ENCODE results near the gene MTHFD2L. TPM values are rescaled to one million over a fixed set of nuclear protein-coding genes. Genes with fewer than 3 reads are reported as not detected.

MTHFD2L gene
- total and polyA plus RNA-seq, 7 donors, result 6.8 to 27.1 (median 16.2) TPM

GRCh38 chr4:74173321-74173720 lies 15.4 kb downstream of the MTHFD2L start:
- H3K27ac ChIP-seq, result no peak overlapping the region
- H3K36me3 ChIP-seq, result peaks cover 0 to 6% (median 0%) of the 10 kb centered on the region in 4 donors
- no peaks in the 10 kb centered on the region for H3K4me1 ChIP-seq
- no peaks in the 10 kb centered on the region for H3K27me3 ChIP-seq
- H3K9me3 ChIP-seq, result no peaks in the 10 kb centered on the region
- H3K4me3 ChIP-seq, result no peak overlapping the region
- 93 to 97% methylated on average over 5 of the region's 5 CpGs for WGBS, 2 donors
- TF ChIP-seq POLR2A (IDR thresholded peaks at IDR 0.05), result no peak
- no peak for TF ChIP-seq POLR2AphosphoS5 (IDR thresholded peaks at IDR 0.05)
- no peak for TF ChIP-seq EP300 (IDR thresholded peaks at IDR 0.05)
- no peak for TF ChIP-seq CTCF (IDR thresholded peaks at IDR 0.05)
- intact Hi-C loops (cut with DNase I), result no loop called here
- no peak for DNase-seq

- Histone ChIP-seq H3K36me3 (peaks cover 0 to 6% (median 0%) of the 10 kb centered on the region in 4 donors), H3K27me3 (no peaks in the 10 kb centered on the region), H3K4me3 (no peak overlapping the region), H3K27ac (no peak overlapping the region), H3K9me3 (no peaks in the 10 kb centered on the region), H3K4me1 (no peaks in the 10 kb centered on the region)
- intact Hi-C loops (cut with DNase I), result no loop called here
- no peak for DNase-seq
- TF ChIP-seq POLR2AphosphoS5 (IDR thresholded peaks at IDR 0.05) (no peak), CTCF (IDR thresholded peaks at IDR 0.05) (no peak), POLR2A (IDR thresholded peaks at IDR 0.05) (no peak), EP300 (IDR thresholded peaks at IDR 0.05) (no peak)
- 91 to 96% methylated on average over 2 of the region's 2 CpGs for WGBS, 2 donors
Measured at GRCh38 chr4:74174421-74174820, 16.5 kb downstream of the MTHFD2L start.

GRCh38 chr4:74174941-74175340 lies 17.0 kb downstream of the MTHFD2L start:
- Histone ChIP-seq H3K27me3 (no peaks in the 10 kb centered on the region), H3K4me1 (no peaks in the 10 kb centered on the region), H3K27ac (no peak overlapping the region), H3K36me3 (peaks cover 0 to 6% (median 0%) of the 10 kb centered on the region in 4 donors), H3K9me3 (no peaks in the 10 kb centered on the region), H3K4me3 (no peak overlapping the region)
- TF ChIP-seq EP300 (IDR thresholded peaks at IDR 0.05) (no peak), CTCF (IDR thresholded peaks at IDR 0.05) (no peak), POLR2AphosphoS5 (IDR thresholded peaks at IDR 0.05) (no peak), POLR2A (IDR thresholded peaks at IDR 0.05) (no peak)
- intact Hi-C loops (cut with DNase I), result no loop called here
- 96 to 97% methylated on average over 2 of the region's 2 CpGs for WGBS, 2 donors
- no peak for DNase-seq

GRCh38 chr4:74175379-74175778 lies 17.5 kb downstream of the MTHFD2L start:
- Histone ChIP-seq H3K9me3 (no peaks in the 10 kb centered on the region), H3K27me3 (no peaks in the 10 kb centered on the region), H3K36me3 (peaks cover 0 to 6% (median 0%) of the 10 kb centered on the region in 4 donors), H3K4me1 (no peaks in the 10 kb centered on the region), H3K27ac (no peak overlapping the region), H3K4me3 (no peak overlapping the region)
- no peak for TF ChIP-seq CTCF (IDR thresholded peaks at IDR 0.05)
- TF ChIP-seq EP300 (IDR thresholded peaks at IDR 0.05), result no peak
- TF ChIP-seq POLR2AphosphoS5 (IDR thresholded peaks at IDR 0.05), result no peak
- no peak for TF ChIP-seq POLR2A (IDR thresholded peaks at IDR 0.05)
- no peak for DNase-seq
- 93 to 100% methylated on average over 1 of the region's 1 CpG for WGBS, 2 donors
- intact Hi-C loops (cut with DNase I), result no loop called here

- 44 to 75% methylated on average over 3 of the region's 3 CpGs for WGBS, 2 donors
- intact Hi-C loops (cut with DNase I), result no loop called here
Measured at GRCh38 chr4:74178798-74179197, 20.9 kb downstream of the MTHFD2L start.

More at GRCh38 chr4:74178798-74179197, 20.9 kb downstream of the MTHFD2L start:
- Histone ChIP-seq H3K9me3 (no peaks in the 10 kb centered on the region), H3K4me1 (no peaks in the 10 kb centered on the region), H3K4me3 (no peak overlapping the region), H3K27me3 (no peaks in the 10 kb centered on the region), H3K36me3 (peaks cover 0 to 6% (median 0%) of the 10 kb centered on the region in 4 donors), H3K27ac (no peak overlapping the region)
- TF ChIP-seq CTCF (IDR thresholded peaks at IDR 0.05) (no peak), POLR2A (IDR thresholded peaks at IDR 0.05) (no peak), POLR2AphosphoS5 (IDR thresholded peaks at IDR 0.05) (no peak), EP300 (IDR thresholded peaks at IDR 0.05) (no peak)
- DNase-seq, result no peak
